Epithelial cell of prostate (primary cell): ENCODE data around the gene SEPTIN8.

Experiments
- DNase-seq: peaks from one replicate; pipeline ENCODE4 v3.0.0-alpha.2; 2011; ENCODE audit warnings: low read depth, low spot score
- H3K27ac ChIP-seq: fragments of 450-650 bp; 2 replicates; pipeline ENCODE4 v1.5.1; 2017; ENCODE audit warnings: mild to moderate bottlenecking

Gene SEPTIN8

DNA sequence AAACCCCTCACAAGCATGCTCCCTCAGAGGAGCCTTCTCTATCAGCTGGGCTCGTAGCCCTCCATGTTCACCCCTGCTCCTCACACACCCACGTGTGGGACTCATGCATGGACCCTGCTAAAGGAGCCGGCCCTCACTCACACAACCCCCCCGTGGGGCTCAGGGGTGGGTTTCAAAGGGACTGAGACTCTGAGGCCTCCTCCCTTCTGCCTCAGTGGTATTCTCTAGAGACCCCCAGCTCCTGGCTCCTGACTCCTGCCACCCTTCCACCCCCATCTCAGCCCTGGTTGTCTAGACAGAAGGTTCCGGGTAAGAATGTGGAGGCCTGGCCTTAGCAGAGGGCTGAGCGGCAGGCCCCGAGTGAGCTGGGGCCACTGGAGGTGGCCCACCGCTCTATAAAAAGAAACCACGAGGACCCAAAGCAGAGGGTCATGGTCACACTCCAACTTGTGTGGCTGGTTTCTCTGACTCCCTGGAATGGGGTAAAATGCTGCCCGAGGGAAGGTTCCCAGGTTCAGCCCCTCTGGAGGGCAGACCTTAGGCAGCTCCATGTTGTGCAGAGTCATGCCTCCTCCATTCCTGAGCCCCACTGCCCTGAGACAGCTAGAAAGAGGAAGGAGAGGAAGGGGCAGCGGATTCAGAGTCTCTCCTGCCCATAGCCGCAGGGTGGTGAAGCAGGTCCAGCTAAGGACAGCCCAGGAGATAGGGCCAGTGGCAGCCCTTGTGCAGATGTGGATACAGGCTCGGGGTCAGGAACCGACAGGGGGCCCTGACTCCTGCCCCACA is 10.8 kb downstream of the SEPTIN8 start:
- H3K27ac ChIP-seq = no peak overlapping the region
- no peak for DNase-seq

DNA sequence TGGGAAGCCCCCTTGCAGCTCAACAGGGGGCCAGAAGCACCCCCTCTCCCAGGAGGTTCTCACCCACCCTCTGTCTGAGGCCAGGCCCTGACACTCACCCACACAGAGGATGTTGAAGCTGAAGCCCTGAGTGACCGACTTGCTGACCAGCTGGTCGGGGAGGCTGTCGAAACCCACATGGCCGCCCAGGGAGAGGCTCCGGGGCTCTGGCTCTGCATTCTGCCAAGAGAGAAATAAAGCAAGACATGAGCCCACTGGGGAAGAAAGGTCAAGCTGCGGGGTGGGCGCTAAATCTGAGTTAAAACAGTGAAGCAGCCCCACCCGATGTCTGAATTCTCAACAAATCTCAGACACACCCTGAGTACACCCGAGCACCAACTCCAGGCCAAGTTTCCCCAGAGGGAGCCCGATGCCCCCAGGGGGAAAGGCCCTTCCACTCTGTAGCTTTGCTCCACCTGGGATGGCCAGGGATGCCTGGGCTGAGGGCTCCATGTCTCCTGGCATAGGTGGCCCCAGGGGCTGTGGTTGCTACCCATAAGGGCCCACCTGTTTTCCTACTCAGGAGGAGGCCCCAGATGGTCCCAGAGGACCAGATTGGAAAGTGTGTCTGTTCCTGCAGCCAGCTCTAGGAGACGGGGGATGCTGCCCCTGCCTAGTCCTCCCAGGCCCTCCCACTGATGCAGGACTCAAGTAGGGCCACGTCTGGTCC is 11.6 kb downstream of the SEPTIN8 start:
- DNase-seq = no peak
- H3K27ac ChIP-seq = no peak overlapping the region

DNA sequence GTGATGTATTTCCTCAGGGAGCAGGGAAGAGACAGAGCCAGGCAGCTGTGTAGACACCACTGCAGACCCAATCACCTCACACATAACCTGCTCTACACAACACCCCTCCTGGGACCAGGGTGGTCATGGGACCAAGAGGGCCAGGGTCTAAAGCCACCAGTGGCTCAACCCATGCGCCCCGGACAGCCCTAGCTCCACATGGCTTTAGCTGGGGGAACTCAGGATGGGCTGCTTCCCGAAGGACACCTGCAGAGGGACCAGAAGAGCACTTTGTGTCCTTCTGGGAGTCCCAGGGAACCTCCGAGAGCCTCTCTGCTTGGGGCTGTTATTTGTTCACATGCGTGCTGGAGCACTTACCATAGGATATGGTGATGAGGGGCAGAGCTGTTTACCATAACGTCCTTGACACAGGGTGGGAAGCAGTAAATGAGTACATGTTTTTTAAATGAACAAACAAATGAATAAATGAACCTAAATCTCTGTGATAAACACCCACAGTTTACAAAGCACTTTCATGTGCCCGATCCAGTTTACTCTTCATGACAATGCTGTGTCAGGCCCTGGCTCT is 12.3 kb downstream of the SEPTIN8 start:
- no peak overlapping the region for H3K27ac ChIP-seq
- DNase-seq = no peak

DNA sequence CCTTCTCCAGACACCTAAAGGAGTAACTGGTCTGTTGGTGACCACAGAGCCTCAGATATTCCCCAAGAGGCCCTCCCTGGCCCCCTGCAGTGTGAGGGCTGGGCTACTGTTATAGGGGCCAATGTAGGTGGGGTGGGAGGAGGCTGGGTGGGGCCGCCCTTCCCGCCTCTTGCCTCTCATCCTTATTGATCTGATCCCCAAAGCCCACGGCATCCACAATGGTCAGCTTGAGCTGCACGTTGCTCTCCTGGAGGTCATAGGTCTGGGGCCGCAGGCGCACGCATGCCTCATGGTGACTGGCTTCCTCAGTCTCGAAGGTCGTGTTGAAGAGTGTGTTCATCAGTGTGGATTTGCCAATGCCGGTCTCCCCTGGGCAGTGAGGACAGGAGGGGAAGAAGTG is 13.0 kb downstream of the SEPTIN8 start:
- DNase-seq = no peak
- H3K27ac ChIP-seq = no peak overlapping the region

DNA sequence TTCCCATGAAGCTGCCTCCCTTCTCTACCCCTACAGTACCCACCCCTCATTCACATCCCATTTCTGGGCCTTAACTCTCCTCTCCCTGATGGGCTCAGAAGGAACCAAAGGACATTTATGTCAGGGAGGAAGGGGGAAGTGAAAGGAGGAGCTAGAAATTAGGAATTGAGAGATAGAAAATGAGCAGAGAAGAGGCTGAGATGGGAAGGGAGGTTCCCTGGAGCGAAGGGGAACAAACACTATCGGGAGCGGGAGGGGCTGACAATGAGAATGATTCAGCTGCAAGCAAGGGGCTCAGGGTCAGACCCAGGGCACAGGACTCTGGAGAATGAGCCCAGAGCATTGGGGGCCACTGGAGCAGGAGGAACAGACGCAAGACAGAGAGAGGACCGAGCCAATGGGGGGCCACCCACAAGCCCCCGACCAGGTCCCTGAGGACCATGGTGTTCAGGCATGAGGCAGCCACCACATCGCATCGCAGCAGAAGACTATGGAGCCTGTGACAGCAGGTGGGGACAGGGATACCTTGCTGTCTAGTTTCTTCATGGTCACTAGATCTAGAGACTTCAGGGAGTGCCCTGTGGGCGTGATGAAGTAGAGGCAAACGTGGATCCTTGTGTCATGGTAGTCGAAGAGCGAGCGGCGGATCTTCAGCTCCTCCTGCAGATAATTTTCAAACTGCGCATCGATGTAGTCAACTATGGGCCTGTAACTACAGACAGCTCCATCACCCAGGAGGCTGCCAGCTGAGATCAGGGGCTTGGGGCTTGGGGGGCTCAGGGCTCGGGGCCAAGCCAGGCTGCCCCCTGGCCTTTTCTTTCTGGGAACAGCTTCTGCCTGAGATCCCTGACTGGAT is 13.6 kb downstream of the SEPTIN8 start:
- DNase-seq = no peak
- no peak overlapping the region for H3K27ac ChIP-seq

DNA sequence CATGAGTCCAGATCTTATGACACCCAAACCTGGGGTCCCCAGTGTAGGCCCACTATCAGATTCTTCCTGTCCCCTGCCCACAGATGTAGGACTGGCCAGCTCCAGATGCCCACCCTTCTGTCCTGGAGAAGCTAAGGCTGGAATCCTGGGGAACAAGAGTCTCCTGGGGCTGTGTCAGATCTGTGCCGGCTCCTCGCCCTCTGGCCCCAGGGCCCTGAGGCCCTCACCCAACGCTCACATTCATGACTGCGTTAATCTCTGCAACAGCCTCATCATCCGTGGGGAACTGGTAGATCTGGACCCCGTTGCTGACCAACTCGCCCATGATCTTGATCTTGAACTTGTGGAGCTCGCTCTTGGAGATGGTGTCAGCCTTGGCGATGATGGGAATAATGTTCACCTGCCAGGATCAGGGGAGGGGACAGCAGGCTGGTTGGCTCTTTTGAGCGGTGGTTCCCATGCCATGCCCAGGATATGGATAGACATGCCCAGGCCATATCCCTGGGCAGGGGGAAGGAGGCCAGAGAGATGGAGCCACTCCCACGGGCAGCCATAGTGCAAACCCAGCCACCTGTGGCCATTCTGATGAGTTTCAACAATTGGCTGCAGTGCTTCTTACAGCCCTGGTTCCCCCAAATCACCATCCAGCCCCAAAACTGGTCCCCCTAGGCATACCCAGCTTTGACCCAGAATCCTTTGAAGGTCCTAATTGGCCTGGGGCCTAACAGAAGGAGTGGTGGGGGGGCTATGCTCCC is 14.6 kb downstream of the SEPTIN8 start:
- DNase-seq = no peak
- no peak overlapping the region for H3K27ac ChIP-seq

DNA sequence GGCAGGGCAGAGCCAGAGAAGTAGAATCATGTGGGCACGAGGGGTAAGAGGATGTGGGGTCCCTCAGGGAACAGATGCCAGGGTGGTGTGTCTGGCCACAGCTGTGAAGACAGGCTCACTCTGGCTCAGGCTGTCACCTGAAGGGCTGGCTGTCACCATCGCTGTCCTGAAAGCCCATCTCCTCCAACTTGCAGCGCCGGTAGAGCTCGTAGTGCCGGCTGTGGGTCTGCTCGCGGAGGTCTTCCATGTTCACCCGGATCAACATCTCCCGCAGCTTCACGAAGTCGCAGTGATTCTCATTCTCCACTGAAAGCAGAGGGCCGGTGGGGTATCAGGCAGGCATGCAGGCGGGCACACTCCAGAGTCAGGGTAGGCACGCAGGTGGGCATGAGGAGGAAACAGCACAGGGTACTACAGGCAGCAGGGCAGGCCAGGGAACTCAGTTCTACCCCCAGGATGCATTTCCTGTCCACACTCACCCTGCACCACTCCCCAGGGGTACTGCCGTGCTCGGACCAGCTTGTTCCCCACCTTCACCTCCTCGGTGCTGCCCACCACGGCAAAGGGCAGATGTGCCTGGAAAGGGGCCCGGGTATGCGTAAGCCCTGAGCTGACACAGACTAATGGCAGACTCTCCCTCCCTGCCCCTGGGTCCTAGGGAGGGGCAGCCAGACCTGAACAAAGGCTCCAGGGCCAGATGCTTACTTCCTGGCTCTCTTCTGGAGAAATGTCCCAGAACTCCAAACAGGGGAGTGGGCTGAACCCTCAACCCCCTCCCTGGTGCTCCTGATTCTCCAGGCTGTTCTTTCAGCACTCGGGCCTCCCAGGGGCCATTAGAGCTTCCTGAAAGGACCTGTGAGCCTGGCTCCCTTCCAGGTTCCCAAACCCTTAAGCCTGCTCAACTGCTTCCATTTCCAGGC is 15.5 kb downstream of the SEPTIN8 start:
- H3K27ac ChIP-seq = no peak overlapping the region
- DNase-seq = no peak

DNA sequence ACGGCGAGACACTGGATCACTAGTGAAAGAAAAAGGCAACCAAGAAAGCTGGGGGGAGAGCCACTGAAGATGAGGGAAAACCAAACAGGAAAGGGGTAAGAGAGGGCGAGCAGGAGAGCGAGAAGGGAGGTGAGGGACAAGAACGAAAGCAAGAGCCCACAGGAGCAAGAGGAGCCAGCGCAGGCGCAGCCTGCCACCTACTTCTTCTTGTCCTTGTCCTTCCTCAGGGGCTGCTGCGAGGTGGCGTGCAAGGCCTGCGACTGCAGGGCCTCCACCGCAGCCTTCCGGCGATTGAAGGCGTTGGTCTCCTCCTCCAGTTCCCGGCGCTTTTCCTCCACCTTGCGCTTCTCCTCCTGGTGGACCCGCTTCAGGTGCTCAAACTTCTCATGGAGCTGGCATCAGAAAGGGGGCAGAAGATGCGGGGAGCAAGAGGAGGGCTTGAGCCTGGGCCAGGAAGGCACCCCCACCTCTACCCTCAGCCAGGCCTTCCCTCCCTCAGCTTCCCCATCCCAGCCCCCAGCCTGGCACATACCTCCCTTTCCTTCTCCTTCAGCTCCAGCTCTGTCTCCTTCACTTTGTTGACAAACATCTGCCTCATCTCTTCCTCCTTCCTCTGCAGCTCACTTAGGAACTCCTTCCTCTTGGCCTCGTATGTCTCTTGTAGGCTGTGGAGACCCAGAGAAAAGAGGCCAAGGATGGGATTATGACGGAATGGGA is 16.3 kb downstream of the SEPTIN8 start:
- H3K27ac ChIP-seq = no peak overlapping the region
- no peak for DNase-seq

DNA sequence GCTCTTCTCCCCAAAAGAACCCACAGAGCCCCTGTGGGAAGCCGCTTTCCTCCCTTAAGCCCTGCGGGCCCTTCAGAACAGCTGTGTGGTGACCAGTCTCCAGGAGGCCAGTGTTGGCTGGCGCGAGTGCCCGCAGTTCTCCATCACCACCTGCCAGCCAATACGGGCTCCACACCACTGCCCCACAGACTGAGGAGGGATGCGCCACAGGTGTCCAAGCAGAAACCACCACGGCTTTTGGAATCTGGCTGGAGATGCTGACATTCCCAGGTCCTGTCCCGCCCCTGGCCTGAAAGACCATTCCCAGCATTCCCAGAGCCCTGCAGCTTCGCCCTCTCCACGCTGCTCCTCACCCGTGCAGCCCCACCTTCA is 17.0 kb downstream of the SEPTIN8 start:
- no peak for DNase-seq
- H3K27ac ChIP-seq = no peak overlapping the region

DNA sequence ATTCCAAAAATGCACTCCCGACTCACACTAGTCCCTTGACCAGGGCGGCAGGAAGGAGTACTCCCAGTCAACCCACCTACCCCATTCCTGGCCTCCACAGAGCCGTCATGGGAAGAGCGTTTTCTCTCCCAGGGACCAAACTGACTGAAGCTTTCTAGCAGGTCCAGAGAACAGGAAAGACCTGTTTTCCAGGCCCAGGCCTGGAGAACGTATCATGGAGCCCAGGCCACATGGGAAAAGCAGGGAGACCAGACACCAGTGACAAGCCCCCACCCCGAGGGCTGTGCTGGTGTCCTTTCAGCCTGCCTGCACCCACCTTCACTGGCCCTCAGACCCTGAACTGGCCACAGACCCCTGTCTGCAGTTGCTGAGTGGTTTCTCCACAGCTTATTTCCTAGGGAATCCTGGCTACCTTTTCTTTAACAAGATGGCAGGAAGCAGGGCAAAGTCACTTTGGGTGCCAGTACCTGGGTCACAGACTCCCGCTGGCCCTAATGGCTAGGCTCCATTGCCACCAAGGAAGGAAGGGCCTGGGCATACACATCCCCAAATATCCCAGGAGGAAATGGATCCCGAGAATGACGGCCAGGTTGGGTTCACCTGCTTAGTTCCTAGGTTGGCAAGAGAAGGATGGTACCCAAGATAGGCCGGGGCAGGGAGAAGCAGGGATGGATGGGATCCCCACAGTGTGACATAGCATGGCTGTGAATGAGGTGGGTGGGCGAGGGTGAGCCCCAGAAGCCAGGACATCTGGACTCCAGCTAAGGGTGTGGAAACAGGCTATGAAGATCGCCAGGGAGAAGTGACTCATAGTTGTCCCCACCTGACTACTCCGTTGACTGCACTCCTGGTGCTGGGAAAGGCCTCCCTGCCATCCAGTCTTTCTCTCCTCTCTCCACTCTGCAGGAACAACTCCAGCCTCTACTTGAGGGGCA is 17.7 kb downstream of the SEPTIN8 start:
- H3K27ac ChIP-seq = no peak overlapping the region
- no peak for DNase-seq

DNA sequence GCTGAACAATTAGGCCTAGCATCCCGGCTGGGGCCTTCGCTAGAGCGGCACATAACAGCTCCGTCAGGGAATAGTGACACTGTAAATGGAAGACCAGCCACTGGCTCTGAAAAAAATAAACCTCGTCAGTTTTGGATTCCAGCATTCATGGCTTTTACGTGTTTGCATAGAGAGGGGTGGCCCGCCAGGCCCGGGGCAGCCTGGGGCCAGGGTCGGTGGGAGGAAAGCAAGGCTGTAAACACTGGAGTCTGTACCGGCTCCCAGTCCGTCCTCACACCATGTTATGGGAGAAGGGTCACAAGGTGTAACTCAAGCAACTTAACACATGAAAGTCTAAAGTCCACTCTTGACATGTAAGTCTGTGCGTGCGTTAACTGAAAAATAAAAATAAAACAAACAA is 18.6 kb downstream of the SEPTIN8 start:
- no peak overlapping the region for H3K27ac ChIP-seq
- no peak for DNase-seq

DNA sequence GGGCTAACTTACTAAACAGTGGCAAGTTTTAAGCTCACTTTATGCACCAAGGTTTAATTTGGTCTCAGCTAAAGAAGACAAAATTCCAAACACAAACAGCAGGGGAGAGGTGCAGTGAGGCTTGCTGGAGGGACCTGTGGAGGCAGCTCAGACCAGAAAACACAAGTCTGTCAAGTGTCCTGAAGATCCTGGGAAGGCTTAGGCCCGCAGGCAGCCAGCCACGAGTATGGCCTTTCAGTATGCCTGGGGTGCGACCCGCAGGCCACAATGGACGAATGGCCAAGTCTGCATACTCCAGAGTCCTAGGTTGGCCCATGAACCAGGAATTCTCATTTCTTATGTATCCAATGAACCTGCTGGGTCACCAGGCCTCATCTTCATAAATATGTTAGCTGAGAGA is 20.5 kb downstream of the SEPTIN8 start:
- no peak overlapping the region for H3K27ac ChIP-seq
- DNase-seq = no peak

DNA sequence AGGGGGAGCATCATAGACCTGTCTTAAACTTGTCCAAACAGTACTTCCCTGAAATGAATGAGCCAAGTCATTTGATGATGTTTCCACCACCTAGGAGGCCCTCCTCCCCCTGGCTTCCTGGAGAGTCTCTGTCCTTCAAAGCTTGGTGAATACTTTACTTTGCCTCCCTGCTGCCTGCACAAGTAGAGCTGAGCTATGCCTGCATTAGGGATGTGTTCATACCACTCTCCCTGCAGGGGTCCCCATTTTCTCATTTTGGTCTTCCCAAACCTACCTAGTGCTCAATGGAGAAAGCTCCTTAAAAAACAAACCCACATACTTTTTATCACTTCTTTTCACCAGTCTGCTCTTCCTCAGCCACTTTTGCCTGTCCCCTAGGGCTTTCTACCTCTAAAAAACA is 22.1 kb downstream of the SEPTIN8 start:
- H3K27ac ChIP-seq = no peak overlapping the region
- DNase-seq = no peak

DNA sequence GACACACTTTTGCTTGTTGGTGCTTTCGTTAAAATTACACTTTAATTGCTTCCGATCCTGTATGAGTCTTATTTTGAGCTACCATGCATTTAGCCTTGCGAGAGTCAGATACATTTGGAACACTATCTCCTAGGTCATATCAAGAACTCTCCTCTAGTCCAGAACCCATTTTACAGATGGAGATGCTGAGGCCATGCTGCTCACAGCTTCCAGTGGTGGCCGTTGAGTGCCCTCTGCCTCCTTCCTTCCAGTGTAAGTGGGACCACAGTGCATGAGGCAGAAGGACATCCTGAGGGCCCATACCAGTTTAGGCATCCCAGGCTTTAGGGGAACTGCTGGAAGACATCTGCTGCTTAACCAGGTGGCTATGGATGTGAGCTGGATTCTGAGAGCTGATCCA is 22.9 kb downstream of the SEPTIN8 start:
- H3K27ac ChIP-seq = no peak overlapping the region
- DNase-seq = no peak

DNA sequence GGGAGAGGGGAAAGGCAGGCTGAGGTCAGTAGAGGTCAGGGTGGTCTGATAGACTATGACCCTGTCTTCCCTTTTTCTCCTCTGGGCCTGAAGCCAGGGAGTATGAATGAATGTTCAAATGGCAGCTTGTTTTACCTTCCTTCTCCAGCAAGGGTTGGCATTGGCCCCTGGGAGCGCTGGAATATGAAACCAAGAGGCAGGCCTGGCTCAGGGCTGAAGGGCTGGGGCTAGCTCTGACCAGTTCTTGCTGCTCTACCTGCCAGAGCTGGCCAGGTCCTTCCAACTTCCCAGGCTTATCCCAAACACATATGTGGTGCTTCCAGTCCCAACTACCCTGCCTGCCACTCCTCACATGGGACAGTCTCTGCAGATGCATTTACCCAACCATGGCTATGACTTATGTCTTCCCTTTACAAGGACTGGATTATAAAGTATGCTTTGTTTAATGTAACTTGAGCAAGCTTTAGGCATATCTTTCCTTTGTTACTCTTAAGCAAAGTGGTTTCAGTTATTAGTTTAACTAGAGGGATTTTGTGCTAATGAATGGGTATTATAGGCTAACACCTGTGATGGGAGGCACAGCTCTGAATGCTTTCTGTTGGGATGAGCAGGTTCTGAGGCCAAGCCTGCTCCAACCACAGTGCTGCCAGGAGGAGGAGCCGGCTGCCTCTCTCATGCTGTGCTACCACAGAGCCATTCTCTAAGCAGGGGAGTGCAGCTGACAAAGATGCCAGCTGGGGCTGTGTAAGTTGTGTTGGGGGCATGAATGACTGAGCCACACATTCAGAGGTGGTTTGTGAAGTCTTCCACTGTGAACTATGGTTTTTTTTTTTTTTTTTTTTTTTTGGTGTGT is 23.7 kb downstream of the SEPTIN8 start:
- H3K27ac ChIP-seq = no peak overlapping the region
- no peak for DNase-seq

DNA sequence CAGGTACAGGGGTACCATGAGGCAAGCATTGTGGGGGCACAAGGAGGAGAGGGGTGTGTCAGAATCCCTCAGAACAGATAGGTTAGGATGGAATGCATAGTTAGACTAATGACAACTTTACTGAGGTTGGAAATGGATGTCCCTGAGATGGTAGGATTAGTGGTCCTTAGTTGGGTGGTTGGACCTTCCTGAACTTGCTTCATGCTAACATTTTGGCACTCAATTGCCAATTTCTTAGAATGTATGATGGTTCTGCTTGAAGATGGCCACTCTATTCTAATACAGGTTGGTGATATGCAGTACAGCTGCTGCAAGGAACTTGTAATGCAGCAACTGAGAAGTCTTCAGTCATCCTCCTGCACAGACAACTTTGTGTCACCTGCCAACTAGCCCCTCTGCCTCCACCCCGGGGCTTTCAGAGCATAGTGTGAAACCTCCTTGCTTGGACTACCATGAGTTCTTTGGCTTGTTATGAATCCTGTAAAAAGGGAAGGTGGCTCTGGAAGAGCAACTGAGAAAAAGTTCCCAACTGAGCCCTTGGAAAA is 24.4 kb downstream of the SEPTIN8 start:
- no peak overlapping the region for H3K27ac ChIP-seq
- DNase-seq = no peak
